Measurements from ENCODE around the gene RIPOR2.
A peak's percentile ranks its signal among the peaks of the same experiment; 100 is the strongest.

The RIPOR2 gene

DNA sequence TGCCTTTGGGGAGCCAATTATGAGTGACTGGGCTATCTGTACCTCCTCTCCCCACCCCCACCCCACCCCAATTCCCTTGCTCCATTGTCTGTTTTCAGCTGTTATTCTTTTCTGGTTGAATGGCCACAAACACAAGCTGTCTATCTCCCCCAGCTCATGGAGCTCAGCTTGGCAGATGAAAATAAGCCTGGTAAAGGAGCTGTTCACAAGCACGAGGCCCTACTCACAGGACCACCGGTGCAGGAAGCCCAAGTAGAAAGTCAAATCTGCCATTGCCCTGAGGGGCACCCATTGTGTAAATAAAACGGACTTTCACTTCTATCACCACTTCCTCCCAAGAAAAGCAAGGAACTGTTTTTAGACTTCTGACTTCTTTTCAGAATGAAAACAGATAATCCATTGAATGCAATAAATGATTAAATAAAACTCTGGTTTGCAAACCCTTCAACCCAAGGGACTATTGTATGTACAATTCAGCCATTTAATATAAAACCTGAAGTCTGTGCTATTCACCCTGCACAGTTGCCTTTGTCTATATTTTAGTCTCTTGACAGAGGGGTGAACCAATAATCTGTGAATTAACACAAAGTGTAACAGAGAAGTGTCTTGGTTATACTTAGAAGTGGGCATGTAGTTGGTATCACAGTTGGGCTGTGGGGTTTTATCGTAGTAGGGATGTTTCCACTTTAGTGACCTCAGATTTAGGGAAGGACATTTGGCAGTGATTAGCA lies 27.7 kb downstream of the RIPOR2 start:
- peak overlapping the region; percentile 89 for H3K4me3 Mint-ChIP-seq
- H3K27ac Mint-ChIP-seq, result peak overlapping the region; percentile 90
- peaks cover 90% of the 10 kb centered on the region for H3K4me1 Mint-ChIP-seq
- H3K36me3 Mint-ChIP-seq, result peaks cover 31% of the 10 kb centered on the region
- no peak for ATAC-seq
- no peaks in the 10 kb centered on the region for H3K27me3 Mint-ChIP-seq
- H3K9me3 Mint-ChIP-seq, result peaks cover under 1% of the 10 kb centered on the region

GRCh38 chr6:24906314-24906713 lies 29.4 kb downstream of the RIPOR2 start:
- peaks cover 46% of the 10 kb centered on the region for H3K36me3 Mint-ChIP-seq
- peaks cover 92% of the 10 kb centered on the region for H3K4me1 Mint-ChIP-seq
- H3K9me3 Mint-ChIP-seq, result peaks cover 4% of the 10 kb centered on the region
- H3K27ac Mint-ChIP-seq, result peak overlapping the region; percentile 90
- H3K27me3 Mint-ChIP-seq, result no peaks in the 10 kb centered on the region
- no peak overlapping the region for H3K4me3 Mint-ChIP-seq
- no peak for ATAC-seq

- ATAC-seq, result no peak
- no peak overlapping the region for H3K4me3 Mint-ChIP-seq
- peaks cover 97% of the 10 kb centered on the region for H3K4me1 Mint-ChIP-seq
- peaks cover 4% of the 10 kb centered on the region for H3K9me3 Mint-ChIP-seq
- H3K27me3 Mint-ChIP-seq, result no peaks in the 10 kb centered on the region
- H3K27ac Mint-ChIP-seq, result peak overlapping the region; percentile 90
- peaks cover 46% of the 10 kb centered on the region for H3K36me3 Mint-ChIP-seq
Measured at GRCh38 chr6:24905483-24905882, 30.3 kb downstream of the RIPOR2 start.

DNA sequence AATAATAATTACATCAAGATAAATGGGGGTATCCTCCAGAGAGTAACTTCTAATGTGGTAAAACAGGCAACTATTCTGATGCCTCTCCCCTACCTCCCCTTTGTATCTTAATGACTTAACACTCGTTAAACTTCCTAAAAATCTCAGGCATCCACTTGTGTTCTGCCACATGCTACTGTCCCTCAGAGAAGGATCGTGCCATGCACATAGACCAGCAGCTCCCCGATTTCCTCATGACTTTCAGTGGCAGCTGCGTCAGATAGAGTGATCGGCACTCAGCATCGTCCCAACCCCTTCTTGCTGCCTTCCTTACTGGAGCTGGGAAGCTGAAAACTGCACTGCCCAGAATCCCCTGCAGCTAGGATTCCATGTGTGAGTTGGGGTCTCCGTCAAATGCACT lies 32.1 kb downstream of the RIPOR2 start:
- Mint-ChIP-seq H3K27ac (peak overlapping the region; percentile 90), H3K36me3 (peaks cover 49% of the 10 kb centered on the region), H3K27me3 (no peaks in the 10 kb centered on the region), H3K9me3 (peaks cover 4% of the 10 kb centered on the region), H3K4me3 (no peak overlapping the region), H3K4me1 (peaks cover 94% of the 10 kb centered on the region)
- ATAC-seq, result no peak

- H3K4me3 Mint-ChIP-seq, result no peak overlapping the region
- no peaks in the 10 kb centered on the region for H3K27me3 Mint-ChIP-seq
- H3K36me3 Mint-ChIP-seq, result peaks cover 58% of the 10 kb centered on the region
- ATAC-seq, result no peak
- peaks cover 4% of the 10 kb centered on the region for H3K9me3 Mint-ChIP-seq
- H3K27ac Mint-ChIP-seq, result peak overlapping the region; percentile 73
- H3K4me1 Mint-ChIP-seq, result peaks cover 94% of the 10 kb centered on the region
Measured at GRCh38 chr6:24902782-24903181, 33.0 kb downstream of the RIPOR2 start.

DNA sequence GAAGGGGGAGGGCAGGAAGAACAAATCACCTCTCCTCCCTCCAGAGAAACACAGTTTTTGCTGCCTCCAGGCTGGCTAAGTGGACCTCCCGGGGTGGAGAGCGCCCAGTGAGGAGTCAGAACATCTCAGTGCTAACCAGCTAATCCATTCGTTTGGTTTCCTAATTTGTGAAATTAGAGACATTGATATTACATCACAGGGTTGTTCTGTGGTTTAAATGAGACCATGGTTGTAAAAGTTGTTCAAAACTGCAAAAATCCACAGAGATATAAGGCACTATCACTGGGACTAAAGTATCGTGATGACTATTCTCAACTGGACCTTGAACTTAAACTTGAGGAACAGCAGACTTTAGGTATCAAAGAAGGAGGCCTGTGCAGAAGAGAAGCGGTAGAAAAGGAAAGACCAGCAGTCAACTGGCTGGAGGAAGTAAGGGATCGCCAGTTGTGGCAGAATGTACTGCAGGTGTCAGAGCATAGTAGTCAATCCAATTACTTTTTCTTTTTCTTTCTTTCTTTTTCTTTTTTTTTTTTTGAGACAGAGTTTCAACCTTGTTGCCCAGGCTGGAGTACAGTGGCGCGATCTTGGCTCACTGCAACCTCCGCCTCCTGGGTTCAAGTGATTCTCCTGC lies 33.9 kb downstream of the RIPOR2 start:
- no peak for ATAC-seq
- Mint-ChIP-seq H3K27ac (peak overlapping the region; percentile 73), H3K36me3 (peaks cover 61% of the 10 kb centered on the region), H3K9me3 (peaks cover 4% of the 10 kb centered on the region), H3K4me1 (peaks cover 88% of the 10 kb centered on the region), H3K27me3 (no peaks in the 10 kb centered on the region), H3K4me3 (no peak overlapping the region)

DNA sequence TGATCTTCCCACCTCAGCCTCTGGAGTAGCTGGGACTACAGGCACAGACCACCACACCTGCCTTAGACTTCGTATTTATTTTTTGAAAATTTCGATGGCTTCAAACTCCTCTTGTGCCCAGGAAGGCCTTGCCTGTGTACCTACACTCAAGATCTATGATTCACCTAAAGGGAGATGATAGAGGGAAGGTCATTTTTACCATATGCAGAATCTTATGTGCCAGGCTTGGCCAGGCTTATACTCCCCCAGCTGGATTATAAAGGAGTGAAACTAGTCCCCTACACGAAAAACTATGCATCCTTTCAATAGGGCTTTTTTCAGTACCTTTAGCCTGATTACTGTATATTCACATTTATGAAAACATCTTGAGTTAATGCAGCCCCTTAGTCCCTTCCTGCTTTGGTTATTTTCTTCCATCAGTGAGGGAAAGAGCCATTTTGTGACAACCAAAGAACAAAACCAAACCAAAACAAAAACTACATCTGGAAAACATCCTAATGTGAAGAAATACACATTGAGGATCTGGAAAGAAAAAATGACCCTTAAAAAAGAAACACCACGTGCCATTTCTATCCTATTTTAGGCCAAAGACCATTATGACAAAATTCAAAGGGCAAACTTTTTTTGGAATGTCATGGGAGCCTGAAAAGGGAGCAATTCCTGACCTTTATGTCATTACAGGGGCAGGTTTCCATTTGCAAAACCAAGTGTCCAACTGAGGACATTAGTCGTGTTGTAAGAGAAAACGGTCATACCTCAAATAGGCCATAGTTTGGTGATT lies 34.7 kb downstream of the RIPOR2 start:
- H3K27ac Mint-ChIP-seq, result peak overlapping the region; percentile 73
- peaks cover 81% of the 10 kb centered on the region for H3K4me1 Mint-ChIP-seq
- H3K9me3 Mint-ChIP-seq, result peaks cover 4% of the 10 kb centered on the region
- H3K36me3 Mint-ChIP-seq, result peaks cover 55% of the 10 kb centered on the region
- no peak for ATAC-seq
- no peak overlapping the region for H3K4me3 Mint-ChIP-seq
- H3K27me3 Mint-ChIP-seq, result no peaks in the 10 kb centered on the region

DNA sequence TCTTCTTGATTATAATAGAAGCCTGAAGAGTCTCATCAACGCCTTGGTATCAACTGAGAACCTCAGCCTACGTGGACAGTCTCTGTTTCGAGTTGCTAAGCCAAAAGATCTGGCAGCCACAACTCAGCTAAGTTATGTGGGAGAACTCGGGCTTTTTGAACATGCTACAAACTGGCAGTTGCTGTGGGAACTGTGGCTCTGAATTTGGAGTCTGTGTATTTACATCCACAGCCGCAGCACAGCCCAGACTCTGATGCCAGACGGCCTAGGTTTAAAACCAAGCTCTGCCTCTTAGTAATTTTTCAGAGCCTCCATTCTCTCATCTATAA lies 35.8 kb downstream of the RIPOR2 start:
- Mint-ChIP-seq H3K27ac (peak overlapping the region; percentile 73), H3K4me3 (no peak overlapping the region), H3K9me3 (peaks cover 4% of the 10 kb centered on the region), H3K36me3 (peaks cover 47% of the 10 kb centered on the region), H3K27me3 (no peaks in the 10 kb centered on the region), H3K4me1 (peaks cover 70% of the 10 kb centered on the region)
- no peak for ATAC-seq

GRCh38 chr6:24899136-24899996 lies 36.4 kb downstream of the RIPOR2 start:
- Mint-ChIP-seq H3K36me3 (peaks cover 41% of the 10 kb centered on the region), H3K9me3 (peaks cover 4% of the 10 kb centered on the region), H3K4me1 (peaks cover 68% of the 10 kb centered on the region), H3K27me3 (no peaks in the 10 kb centered on the region), H3K4me3 (no peak overlapping the region), H3K27ac (peak overlapping the region; percentile 73)
- ATAC-seq, result no peak

DNA sequence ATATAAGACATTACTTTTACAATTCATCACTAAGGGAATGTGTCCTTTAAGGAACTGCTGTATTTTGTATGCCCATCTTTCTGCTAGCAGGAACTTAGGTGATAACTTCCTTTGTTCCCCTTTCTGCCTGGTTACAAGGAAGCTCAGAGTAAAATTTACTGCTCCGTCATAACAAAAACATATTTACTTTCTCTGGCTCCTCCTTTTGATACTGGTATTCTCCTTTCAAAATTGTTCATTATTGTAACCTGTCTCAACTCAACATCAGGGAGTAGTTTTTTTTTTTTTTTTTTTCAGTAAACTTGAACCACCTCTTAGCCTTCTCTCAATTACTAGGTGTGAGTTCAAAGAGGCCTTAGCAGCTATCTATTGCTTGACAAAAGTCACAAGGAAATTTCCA lies 37.1 kb downstream of the RIPOR2 start:
- Mint-ChIP-seq H3K27me3 (no peaks in the 10 kb centered on the region), H3K4me1 (peaks cover 68% of the 10 kb centered on the region), H3K36me3 (peaks cover 34% of the 10 kb centered on the region), H3K27ac (peak overlapping the region; percentile 73), H3K9me3 (peaks cover 4% of the 10 kb centered on the region), H3K4me3 (no peak overlapping the region)
- no peak for ATAC-seq

DNA sequence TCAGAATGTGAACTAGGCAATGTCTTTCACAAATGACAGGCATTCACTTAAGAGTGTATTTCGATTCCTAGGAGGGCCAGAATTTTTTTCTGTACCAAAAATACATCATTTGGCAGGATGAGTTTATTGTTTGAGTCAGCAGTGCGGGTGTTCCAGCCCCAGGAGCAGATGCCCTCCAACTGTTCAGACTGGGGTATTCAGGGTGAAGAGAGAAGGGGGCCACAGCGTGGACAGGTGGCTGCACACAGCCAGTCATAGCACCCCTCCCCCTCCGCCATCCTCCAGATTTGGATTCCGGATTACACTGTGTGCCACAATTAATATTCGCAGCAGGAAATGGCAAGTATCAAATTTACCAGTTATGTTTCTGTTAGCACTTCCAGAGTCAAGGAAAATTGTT lies 38.6 kb downstream of the RIPOR2 start:
- peak overlapping the region; percentile 73 for H3K27ac Mint-ChIP-seq
- peaks cover 26% of the 10 kb centered on the region for H3K36me3 Mint-ChIP-seq
- no peak for ATAC-seq
- no peaks in the 10 kb centered on the region for H3K9me3 Mint-ChIP-seq
- H3K27me3 Mint-ChIP-seq, result no peaks in the 10 kb centered on the region
- no peak overlapping the region for H3K4me3 Mint-ChIP-seq
- H3K4me1 Mint-ChIP-seq, result peaks cover 71% of the 10 kb centered on the region

DNA sequence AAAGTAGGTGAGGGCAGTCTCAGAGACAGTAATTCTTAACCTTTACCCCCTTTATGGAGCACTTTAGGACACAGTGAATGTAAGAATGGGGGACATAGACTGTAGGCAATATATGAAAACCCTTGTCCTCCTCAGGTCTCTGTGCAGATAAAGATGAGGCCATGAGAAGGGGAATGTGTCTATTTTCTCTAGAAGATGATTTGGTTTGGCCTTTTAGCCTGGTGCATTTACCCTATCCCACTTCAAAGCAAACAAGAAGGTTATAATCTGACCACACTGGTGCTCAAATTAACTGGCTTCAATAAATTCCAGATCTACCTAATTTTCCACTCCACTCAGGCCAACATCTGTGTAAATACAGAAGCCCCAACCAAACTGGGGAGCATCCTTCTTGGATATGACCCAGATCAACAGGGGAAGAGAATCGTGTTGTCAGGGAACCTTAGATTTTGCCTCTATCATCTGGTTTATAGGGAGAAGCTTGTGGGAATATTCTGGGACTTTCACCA lies 42.4 kb downstream of the RIPOR2 start:
- ATAC-seq, result no peak
- Mint-ChIP-seq H3K4me3 (no peak overlapping the region), H3K27ac (peak overlapping the region; percentile 87), H3K36me3 (peaks cover 15% of the 10 kb centered on the region), H3K9me3 (no peaks in the 10 kb centered on the region), H3K4me1 (peaks cover 67% of the 10 kb centered on the region), H3K27me3 (no peaks in the 10 kb centered on the region)

DNA sequence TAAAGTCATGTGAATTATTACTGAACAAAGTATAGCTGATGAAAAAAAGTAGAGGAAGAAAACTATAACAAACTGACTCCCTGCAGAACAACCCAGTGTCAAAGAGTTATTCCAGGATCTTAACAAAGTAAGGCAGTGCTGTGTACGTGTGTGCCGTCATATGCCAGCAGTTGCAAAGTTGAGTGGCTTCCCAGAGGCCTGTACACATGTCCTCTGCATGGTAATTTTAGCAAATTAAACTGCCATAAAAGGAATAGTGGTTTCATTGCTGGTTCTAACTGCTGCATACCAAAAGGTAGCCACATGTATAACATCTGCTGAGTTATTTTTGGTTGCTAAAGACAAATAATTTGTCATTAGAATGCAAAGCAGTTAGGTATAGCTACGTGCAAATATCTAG lies 44.8 kb downstream of the RIPOR2 start:
- H3K4me3 Mint-ChIP-seq, result peak overlapping the region; percentile 44
- ATAC-seq, result no peak
- H3K36me3 Mint-ChIP-seq, result peaks cover 6% of the 10 kb centered on the region
- no peaks in the 10 kb centered on the region for H3K9me3 Mint-ChIP-seq
- H3K27me3 Mint-ChIP-seq, result no peaks in the 10 kb centered on the region
- H3K4me1 Mint-ChIP-seq, result peaks cover 80% of the 10 kb centered on the region
- peak overlapping the region; percentile 87 for H3K27ac Mint-ChIP-seq

DNA sequence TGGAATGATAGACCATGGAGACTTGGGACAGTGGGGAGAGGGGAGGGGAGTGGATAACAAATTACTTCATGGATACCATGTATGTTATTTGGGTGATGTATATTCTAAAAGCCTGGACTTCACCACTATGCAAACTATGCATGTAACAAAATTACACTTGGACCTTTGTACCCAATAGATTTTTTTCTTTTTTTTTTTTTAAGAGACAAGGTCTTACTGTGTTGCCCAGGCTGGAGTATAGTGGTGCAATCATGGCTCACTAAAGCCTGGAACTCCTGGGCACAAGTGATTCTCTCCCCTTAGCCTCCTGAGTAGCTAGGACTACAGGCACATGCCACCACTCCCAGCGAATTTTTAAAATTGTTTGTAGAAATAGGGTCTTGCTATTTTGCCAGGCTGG lies 45.3 kb downstream of the RIPOR2 start:
- Mint-ChIP-seq H3K27ac (peak overlapping the region; percentile 87), H3K4me1 (peaks cover 84% of the 10 kb centered on the region), H3K36me3 (peaks cover 6% of the 10 kb centered on the region), H3K9me3 (no peaks in the 10 kb centered on the region), H3K4me3 (no peak overlapping the region), H3K27me3 (no peaks in the 10 kb centered on the region)
- ATAC-seq, result no peak

All from stimulated activated memory B cell treated with anti-CD40 and anti-IgM and Interleukin-4, amounts not matched to agents 10 μg/mL and 1 μg/mL and 100 μg/mL, for 72 hours (primary cell).